Measurements from ENCODE around the gene SULT1A1. TPM values are rescaled to one million over a fixed set of nuclear protein-coding genes. Genes with fewer than 3 reads are reported as not detected.

SULT1A1 gene
- total and polyA plus RNA-seq, 2 of the 13 experiments (the other 11 are each of a cell fraction or from before 2014, with no cell fraction given) = 114 to 147 TPM

GRCh38 chr16:28589069-28589468 is 20.8 kb downstream of the SULT1A1 start:
- intact Hi-C loops (cut with micrococcal nuclease; ENCODE audit: unreplicated experiment) (no loop called here), in situ Hi-C loops (cut with HindIII; ENCODE audit: extremely low pct_ligation_motif_present, low pct_unique_long_range_greater_than_20kb) (no loop called here)
- no peaks in the 10 kb centered on the region for H3K27me3 ChIP-seq (ENCODE audit: control insufficient read depth in 1 of 2, insufficient read depth in 2 of 2, low read length in 2 of 2)
- CTCF ChIA-PET (ENCODE audit: low intra/inter-chr PET ratio, low total read pairs) = no interaction called here
- H3K27ac ChIP-seq (ENCODE audit: extremely low read length, insufficient read depth, low read length) = no peak overlapping the region
- no peaks in the 10 kb centered on the region for H3K9me3 ChIP-seq (ENCODE audit: low read length)
- no peaks in the 10 kb centered on the region; the same call in 1 of the 2 replicates for H4K20me1 ChIP-seq (ENCODE audit: insufficient read depth, low read length)
- peaks cover 30 to 58% of the 10 kb centered on the region in 2 experiments for H3K36me3 ChIP-seq (replicated peaks in 1 of 2; ENCODE audit: control insufficient read depth in 1 of 2, insufficient read depth in 2 of 2, low read length in 2 of 2)
- FAIRE-seq = no peak
- POLR2A ChIA-PET = no interaction called here
- peaks cover 3% of the 10 kb centered on the region for H3K4me1 ChIP-seq (ENCODE audit: insufficient read depth, low read length)
- no peak overlapping the region for H3K4me3 ChIP-seq (replicated peaks in 1 of 3; ENCODE audit: insufficient read depth in 1 of 3, low read depth in 2 of 3, low read length in 3 of 3)
- DNase-seq (ENCODE audit: low spot score) = no peak
- no peak overlapping the region for H3K4me2 ChIP-seq (ENCODE audit: low read depth, low read length)
- H3K79me2 ChIP-seq (ENCODE audit: insufficient read depth, low read length) = no peaks in the 10 kb centered on the region
- no peak overlapping the region for H3K9ac ChIP-seq (ENCODE audit: insufficient read depth, low read depth, low read length)
- no peak overlapping the region for H2AFZ ChIP-seq (ENCODE audit: low read length)
- ATAC-seq = no peak
- no peak for TF ChIP-seq ZBTB33 (CRISPR knock-in tag; IDR thresholded peaks at IDR 0.05)
- WGBS (ENCODE audit: low lambda C conversion rate) = over 99% methylated on average over 7 of the region's 8 CpGs
- no TSS peak for BruUV-seq (replicated peaks)

GRCh38 chr16:28587386-28587785 is 22.5 kb downstream of the SULT1A1 start:
- Histone ChIP-seq H3K4me2 (ENCODE audit: low read depth, low read length) (no peak overlapping the region), H3K36me3 (replicated peaks in 1 of 2; ENCODE audit: control insufficient read depth in 1 of 2, insufficient read depth in 2 of 2, low read length in 2 of 2) (peaks cover 32 to 65% of the 10 kb centered on the region in 2 experiments), H2AFZ (ENCODE audit: low read length) (no peak overlapping the region), H3K9ac (ENCODE audit: insufficient read depth, low read depth, low read length) (no peak overlapping the region), H3K9me3 (ENCODE audit: low read length) (no peaks in the 10 kb centered on the region), H4K20me1 (ENCODE audit: insufficient read depth, low read length) (no peaks in the 10 kb centered on the region; the same call in 1 of the 2 replicates), H3K27ac (ENCODE audit: extremely low read length, insufficient read depth, low read length) (no peak overlapping the region), H3K27me3 (ENCODE audit: control insufficient read depth in 1 of 2, insufficient read depth in 2 of 2, low read length in 2 of 2) (no peaks in the 10 kb centered on the region), H3K4me3 (replicated peaks in 1 of 3; ENCODE audit: insufficient read depth in 1 of 3, low read depth in 2 of 3, low read length in 3 of 3) (no peak overlapping the region), H3K79me2 (ENCODE audit: insufficient read depth, low read length) (no peaks in the 10 kb centered on the region), H3K4me1 (ENCODE audit: insufficient read depth, low read length) (no peaks in the 10 kb centered on the region)
- POLR2A ChIA-PET = no interaction called here
- in situ Hi-C loops (cut with HindIII; ENCODE audit: extremely low pct_ligation_motif_present, low pct_unique_long_range_greater_than_20kb) (no loop called here), intact Hi-C loops (cut with micrococcal nuclease; ENCODE audit: unreplicated experiment) (no loop called here)
- CTCF ChIA-PET (ENCODE audit: low intra/inter-chr PET ratio, low total read pairs) = no interaction called here
- no peak for FAIRE-seq
- DNase-seq (ENCODE audit: low spot score) = no peak
- no TSS peak for BruUV-seq (replicated peaks)
- TF ChIP-seq ZNF816 (CRISPR knock-in tag; IDR thresholded peaks at IDR 0.05; ENCODE audit: borderline replicate concordance) (no peak), PRDM10 (CRISPR knock-in tag; IDR thresholded peaks at IDR 0.05; ENCODE audit: low read depth) (no peak)
- ATAC-seq = no peak
- 95% methylated on average over 8 of the region's 8 CpGs for WGBS (ENCODE audit: low lambda C conversion rate)
